ENCODE measurements around the gene SERPINB11. TPM values are rescaled to one million over a fixed set of nuclear protein-coding genes. Genes with fewer than 3 reads are reported as not detected.

The SERPINB11 gene
- total RNA-seq, 2 experiments from 2014 or later, result not detected

DNA sequence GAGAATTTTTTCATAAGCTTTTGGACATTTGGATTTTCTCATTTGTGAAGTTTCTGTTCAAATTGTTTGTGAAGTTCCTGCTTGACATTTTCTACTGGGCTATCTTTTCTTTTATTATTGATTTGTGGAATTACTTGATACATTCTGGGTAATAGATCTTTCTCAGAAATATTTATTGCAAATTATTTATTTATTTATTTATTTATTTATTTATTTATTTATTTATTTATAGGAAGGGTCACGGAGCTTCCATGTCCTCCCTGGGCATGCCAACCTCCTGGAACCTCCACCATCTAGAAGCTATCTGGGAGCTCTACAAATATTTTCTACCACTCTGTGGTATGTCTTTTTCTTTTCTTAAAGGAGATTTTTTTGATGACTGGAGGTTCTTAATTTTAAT lies 46.7 kb downstream of the SERPINB11 start:
- H3K4me3 ChIP-seq (ENCODE audit: low read length), result no peak overlapping the region
- H3K4me1 ChIP-seq (ENCODE audit: insufficient read depth, low read length), result no peaks in the 10 kb centered on the region
- Mint-ChIP-seq H3K36me3 (ENCODE audit: low read depth) (no peaks in the 10 kb centered on the region), H3K9me3 (peaks cover 6% of the 10 kb centered on the region), H3K27me3 (no peaks in the 10 kb centered on the region), H3K4me1 (ENCODE audit: low read depth) (no peaks in the 10 kb centered on the region), H3K4me3 (no peak overlapping the region), H3K27ac (no peak overlapping the region)
- H3K36me3 ChIP-seq (ENCODE audit: insufficient read depth, low read length), result no peaks in the 10 kb centered on the region
- ChIA-PET CTCF (no interaction called here), POLR2A (no interaction called here)
- H3K27me3 ChIP-seq (ENCODE audit: control insufficient read depth in 1 of 2, insufficient read depth in 2 of 2, low read length in 2 of 2), result no peaks in the 10 kb centered on the region
- H3K27ac ChIP-seq (ENCODE audit: low read depth in 1 of 2, low read length in 2 of 2), result no peak overlapping the region
- H3K9me3 ChIP-seq (ENCODE audit: control insufficient read depth in 1 of 2, insufficient read depth in 1 of 2, low read length in 2 of 2), result no peaks in the 10 kb centered on the region
- TF ChIP-seq CTCF (IDR thresholded peaks at IDR 0.05), result no peak
- intact Hi-C loops (cut with DNase I, micrococcal nuclease), result no loop called here
- ATAC-seq (ENCODE audit: poor library complexity), result no peak
- no peak for DNase-seq

GRCh38 chr18:63752636-63753035 lies 49.9 kb downstream of the SERPINB11 start:
- Histone ChIP-seq H3K9me3 (ENCODE audit: control insufficient read depth in 1 of 2, insufficient read depth in 1 of 2, low read length in 2 of 2) (no peaks in the 10 kb centered on the region), H3K4me1 (ENCODE audit: insufficient read depth, low read length) (no peaks in the 10 kb centered on the region), H3K27ac (ENCODE audit: low read depth in 1 of 2, low read length in 2 of 2) (no peak overlapping the region), H3K4me3 (ENCODE audit: low read length) (no peak overlapping the region), H3K36me3 (ENCODE audit: insufficient read depth, low read length) (no peaks in the 10 kb centered on the region), H3K27me3 (ENCODE audit: control insufficient read depth in 1 of 2, insufficient read depth in 2 of 2, low read length in 2 of 2) (no peaks in the 10 kb centered on the region)
- POLR2A ChIA-PET, result no interaction called here
- TF ChIP-seq CTCF (IDR thresholded peaks at IDR 0.05), result no peak
- no peak for DNase-seq
- intact Hi-C loops (cut with DNase I, micrococcal nuclease), result no loop called here
- ATAC-seq (ENCODE audit: poor library complexity), result no peak
- Mint-ChIP-seq H3K36me3 (ENCODE audit: low read depth) (no peaks in the 10 kb centered on the region), H3K27ac (no peak overlapping the region), H3K9me3 (peaks cover 3% of the 10 kb centered on the region), H3K4me3 (no peak overlapping the region), H3K27me3 (no peaks in the 10 kb centered on the region), H3K4me1 (ENCODE audit: low read depth) (no peaks in the 10 kb centered on the region)
- CTCF ChIA-PET, result no interaction called here

DNA sequence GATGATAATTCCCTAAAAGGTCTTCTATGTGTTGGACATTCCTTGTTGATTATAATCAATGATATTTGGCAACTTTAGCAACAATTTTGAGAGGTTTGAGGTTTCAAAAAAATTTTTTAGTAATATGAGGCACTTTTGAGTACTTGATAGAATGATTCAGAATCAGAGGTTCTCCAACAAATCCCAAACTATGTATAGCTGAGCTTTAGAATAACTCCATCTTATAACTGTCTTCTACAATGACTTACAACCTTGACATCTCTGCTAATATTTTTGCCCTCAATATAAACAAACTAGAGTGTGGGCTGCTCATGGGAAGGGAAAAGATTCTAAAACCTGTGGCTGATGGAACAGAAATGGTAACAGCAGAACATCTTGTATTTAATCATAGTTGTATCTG lies 50.9 kb downstream of the SERPINB11 start:
- no peaks in the 10 kb centered on the region for H3K4me1 Mint-ChIP-seq (ENCODE audit: low read depth)
- no peak overlapping the region for H3K27ac Mint-ChIP-seq
- ATAC-seq (ENCODE audit: poor library complexity) (no peak), DNase-seq (no peak)
- CTCF ChIA-PET, result no interaction called here
- no peaks in the 10 kb centered on the region for H3K36me3 ChIP-seq (ENCODE audit: insufficient read depth, low read length)
- intact Hi-C loops (cut with DNase I, micrococcal nuclease), result no loop called here
- H3K36me3 Mint-ChIP-seq (ENCODE audit: low read depth), result no peaks in the 10 kb centered on the region
- no peak overlapping the region for H3K4me3 Mint-ChIP-seq
- H3K4me1 ChIP-seq (ENCODE audit: insufficient read depth, low read length), result no peaks in the 10 kb centered on the region
- no peaks in the 10 kb centered on the region for H3K27me3 ChIP-seq (ENCODE audit: control insufficient read depth in 1 of 2, insufficient read depth in 2 of 2, low read length in 2 of 2)
- no peak overlapping the region for H3K27ac ChIP-seq (ENCODE audit: low read depth in 1 of 2, low read length in 2 of 2)
- no peaks in the 10 kb centered on the region for H3K27me3 Mint-ChIP-seq
- no peak overlapping the region for H3K4me3 ChIP-seq (ENCODE audit: low read length)
- POLR2A ChIA-PET, result no interaction called here
- TF ChIP-seq CTCF (IDR thresholded peaks at IDR 0.05), result no peak
- H3K9me3 ChIP-seq (ENCODE audit: control insufficient read depth in 1 of 2, insufficient read depth in 1 of 2, low read length in 2 of 2), result no peaks in the 10 kb centered on the region
- peaks cover 5% of the 10 kb centered on the region for H3K9me3 Mint-ChIP-seq

Data from CD4-positive, alpha-beta T cell (primary cell).